Anterior cingulate cortex (tissue), 58 donors: Measurements from ENCODE around the gene SLC25A3.

Source experiments
- DNase-seq, 58 donors: peaks; one replicate each; lab custom pipeline; 2025; lab: John Stamatoyannopoulos, UW

Gene SLC25A3

GRCh38 chr12:98653866-98654493 is 60.5 kb downstream of the SLC25A3 start:
- DNase-seq, result peak in 2 of 58 donors; percentile 2 to 41
